NCI-H2227 (cell line): ENCODE data around the gene SLC9C1.

Experiments used
- DNase-seq: peaks from one replicate; lab custom pipeline; 2025; ENCODE audit not compliant: unreplicated experiment; lab: John Stamatoyannopoulos, UW

Gene SLC9C1

DNA sequence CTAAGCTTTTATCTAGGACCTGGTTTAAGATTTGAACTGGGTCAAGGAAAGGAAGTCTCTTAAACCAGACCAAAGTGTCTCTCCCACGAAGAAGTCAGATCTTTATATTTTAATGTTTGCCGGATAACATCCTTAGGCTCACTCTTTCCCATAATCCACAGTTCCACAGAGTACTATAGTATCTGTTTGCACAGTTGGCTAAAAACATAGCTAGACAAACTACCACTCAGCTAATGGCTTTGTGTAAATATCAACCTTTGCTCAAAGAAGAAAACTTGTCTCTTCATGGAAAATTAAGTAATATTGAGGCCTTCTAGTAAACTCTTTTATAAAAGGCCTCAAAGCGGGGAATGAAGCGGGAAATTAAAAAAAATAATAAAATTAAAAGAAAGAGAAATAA, 13.5 kb upstream of the SLC9C1 start:
- no peak for DNase-seq

- no peak for DNase-seq
These were observed 12.8 kb upstream of the SLC9C1 start for GRCh38 chr3:112306825-112307224.

DNA sequence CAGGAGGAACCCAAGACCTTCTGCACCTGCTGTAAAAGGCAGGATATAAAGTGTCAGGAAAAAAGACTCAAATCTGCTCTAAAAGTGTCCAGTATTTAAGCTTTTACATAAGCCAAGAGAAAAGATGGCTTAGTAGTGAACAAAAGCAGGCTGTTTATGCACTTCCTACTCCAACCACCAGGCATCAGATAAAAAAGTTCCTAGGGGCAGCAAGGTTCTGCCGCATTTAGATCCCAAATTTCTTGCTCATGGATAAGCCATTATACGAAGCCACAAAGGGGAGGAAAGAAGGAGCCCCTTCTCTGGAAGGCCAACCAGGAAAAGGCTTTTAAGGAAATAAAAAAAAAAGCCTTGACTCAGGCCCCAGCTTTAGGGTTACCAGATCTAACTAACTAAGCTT, 10.6 kb upstream of the SLC9C1 start:
- no peak for DNase-seq

DNA sequence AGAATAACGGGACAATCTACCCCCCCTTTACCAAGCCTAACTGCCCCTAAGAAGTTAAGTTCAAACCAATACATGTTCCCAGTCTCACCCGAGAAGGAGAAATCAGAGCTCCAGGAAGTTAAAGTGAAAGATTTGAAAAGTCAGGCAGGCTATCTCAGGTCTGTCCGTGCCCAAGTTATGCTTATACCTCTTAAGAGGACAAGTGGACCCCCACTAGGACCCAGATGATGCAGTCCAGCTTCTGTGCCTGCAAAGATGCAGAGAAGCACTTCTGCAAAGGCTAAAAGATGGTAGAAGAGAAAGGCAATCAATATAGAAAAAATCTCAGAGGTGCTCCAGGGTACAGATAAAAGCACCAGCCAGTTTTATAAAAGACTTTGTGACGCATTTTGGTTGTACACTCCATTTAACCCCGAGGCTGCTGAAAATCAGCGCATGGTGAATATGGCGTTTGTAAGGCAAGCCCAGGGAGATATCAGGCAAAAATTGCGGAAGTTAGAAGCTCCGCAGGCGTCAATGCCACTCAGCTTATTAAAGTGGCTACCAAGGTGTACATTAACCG, 9.8 kb upstream of the SLC9C1 start:
- no peak for DNase-seq

DNA sequence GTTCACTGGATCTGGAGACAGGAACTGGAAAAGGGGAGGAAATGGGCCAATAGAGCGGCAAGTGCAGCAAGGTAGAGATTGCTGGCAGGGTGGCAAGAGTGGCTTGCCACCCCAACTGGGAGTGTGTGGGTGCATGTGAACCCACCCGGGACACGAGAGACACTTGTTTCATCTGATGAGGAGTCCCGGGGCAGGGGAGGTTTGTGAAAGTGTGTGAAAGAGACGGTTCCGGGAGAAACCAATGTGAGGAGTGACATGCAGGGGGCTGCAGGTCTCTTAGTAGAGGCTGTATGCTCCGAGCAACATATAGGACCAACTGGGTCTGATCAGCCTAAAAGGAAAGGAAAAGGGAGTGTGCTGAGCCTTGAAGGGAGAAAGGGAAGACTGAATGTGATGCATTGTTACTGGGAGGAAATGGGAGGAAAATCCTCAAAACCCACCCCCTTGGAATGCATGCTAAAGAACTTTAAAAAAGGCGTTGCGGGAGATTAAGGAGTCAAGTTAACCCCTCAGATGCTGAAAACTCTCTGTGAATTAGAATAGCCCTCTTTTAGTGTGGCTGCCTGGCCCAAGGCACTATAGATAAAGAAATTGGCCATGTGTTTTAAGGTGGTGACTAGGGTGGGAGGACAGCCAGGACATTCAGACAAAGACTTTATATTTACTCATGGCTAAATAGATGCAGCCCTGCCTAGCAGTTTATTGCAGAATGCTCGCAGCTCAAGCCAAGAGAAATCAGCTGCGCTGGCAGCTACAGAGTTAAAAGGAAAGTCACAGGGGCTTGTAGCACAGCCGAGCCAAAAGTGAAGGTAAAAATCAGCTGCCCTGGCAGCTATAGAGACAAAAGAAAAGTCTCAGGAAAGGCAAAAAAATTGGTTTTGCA, 9.1 kb upstream of the SLC9C1 start:
- no peak for DNase-seq

- no peak for DNase-seq
These were observed 8.3 kb upstream of the SLC9C1 start for GRCh38 chr3:112302150-112302830.

GRCh38 chr3:112298781-112299180, 4.8 kb upstream of the SLC9C1 start:
- no peak for DNase-seq

GRCh38 chr3:112297714-112298113, 3.7 kb upstream of the SLC9C1 start:
- DNase-seq: no peak

DNA sequence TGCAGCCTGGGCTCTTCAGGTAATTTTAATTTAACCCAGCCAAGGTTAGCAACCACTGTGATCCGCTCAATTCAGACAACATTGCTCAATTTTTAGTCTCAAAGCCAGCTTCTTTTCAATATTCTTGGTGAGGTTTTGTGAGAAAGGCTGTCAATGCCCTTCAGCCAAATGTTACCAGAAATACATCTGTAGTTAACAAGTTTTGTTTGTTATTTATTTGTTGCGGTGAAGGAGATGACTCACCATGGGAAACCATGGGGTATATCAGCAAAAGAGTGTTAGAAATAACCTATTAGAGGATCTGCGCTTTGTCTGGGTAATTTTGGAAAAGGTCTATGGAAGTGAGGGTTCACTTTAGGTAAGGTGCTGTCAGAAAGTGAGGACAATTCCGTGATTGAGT, 5.0 kb downstream of the SLC9C1 start:
- no peak for DNase-seq

DNA sequence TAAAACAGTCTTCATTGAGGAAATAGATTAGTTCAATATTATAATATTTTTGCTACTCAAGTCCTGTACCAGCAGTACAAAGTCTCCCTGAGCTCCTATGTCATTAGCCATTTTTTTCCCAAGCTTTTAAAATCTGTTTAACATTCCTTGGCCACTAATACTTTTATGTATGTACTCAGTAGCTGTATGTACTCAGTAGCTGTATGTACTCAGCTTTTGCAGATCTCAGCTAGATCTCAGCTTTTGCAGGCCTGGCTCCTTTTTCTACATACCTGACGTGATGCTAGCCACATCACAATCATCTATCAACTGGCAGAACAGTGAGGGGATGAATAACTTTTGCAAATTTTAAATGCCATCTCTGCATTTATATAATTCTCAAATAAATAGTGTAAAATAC, 13.8 kb downstream of the SLC9C1 start:
- no peak for DNase-seq

GRCh38 chr3:112273536-112273935, 20.5 kb downstream of the SLC9C1 start:
- no peak for DNase-seq

DNA sequence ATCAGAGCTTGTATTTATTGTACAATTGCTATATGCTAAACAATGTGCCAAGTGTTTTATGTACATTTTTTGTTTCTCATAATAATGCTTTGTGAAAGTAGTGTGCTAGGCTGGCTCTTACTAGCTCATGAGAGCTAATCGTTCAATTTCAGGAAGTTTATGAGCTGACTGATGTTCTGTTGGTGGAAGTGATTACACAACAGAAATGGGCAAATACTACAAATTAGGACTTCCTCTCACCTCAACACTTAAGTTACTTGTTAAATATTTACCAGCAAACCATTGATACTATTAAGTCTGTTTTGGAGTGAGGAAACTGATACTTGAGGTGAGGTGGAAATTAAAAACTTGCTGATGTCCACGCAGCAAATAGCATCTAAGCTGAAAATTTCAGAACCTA, 32.3 kb downstream of the SLC9C1 start:
- no peak for DNase-seq

DNA sequence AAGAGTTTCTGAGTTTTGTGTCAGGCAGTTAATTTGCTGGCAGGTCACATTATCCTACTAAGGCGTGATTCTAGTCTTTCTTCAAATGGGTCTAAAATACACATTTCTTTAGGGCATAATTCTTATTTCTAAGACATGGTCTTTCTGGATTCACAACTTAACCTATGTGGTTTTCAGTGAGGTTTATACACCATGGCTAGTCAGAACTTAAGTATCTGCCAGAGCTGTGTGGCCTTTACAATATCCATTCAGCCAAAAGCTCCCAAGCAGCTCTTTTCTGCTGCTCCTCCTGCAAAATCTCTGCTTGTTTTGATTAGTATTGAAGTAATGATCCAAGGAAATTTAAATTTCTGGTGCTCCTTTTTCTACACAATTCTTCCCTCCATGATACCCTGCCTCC, 33.5 kb downstream of the SLC9C1 start:
- DNase-seq: no peak

- DNase-seq: no peak
These were observed 40.6 kb downstream of the SLC9C1 start for GRCh38 chr3:112253301-112253971.

DNA sequence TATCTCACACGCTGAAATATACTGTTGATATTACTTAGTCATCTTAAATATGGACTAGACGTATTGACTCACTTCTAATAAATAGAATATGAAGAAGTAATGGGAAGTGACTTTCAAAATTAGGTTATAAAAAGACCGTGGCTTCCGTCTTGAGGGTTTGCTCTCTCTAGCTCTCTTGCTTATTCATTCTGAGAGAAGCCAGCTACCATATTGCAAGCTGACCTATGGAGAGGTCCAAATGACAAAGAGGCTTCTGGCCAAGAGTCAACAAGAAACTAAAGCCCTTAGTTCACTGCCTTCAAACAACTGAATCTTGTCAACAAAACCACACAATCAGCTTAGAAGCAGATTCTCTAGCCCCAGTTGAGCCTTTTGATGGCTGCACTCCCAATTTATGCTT, 46.1 kb downstream of the SLC9C1 start:
- DNase-seq: no peak

DNA sequence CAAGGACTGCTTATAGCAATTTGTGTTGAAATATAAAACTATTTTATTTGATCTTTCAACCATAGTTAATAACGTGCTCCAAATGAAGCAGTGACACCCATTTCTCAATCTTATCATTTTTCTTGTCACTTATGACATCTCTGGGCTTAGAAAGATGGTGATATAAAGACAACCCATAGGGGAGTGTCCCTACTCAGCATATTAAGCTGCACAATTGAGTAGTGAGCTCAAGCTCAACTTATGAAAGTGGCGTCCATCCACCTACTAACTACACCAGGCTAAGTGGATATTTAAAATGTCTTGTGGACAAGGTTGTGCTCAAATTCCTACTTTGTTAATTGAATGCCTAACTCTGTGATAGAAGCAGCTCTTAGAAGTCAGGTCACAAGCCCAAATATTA, 46.7 kb downstream of the SLC9C1 start:
- DNase-seq: no peak

- no peak for DNase-seq
These were observed 60.9 kb downstream of the SLC9C1 start for GRCh38 chr3:112233083-112233482.

- no peak for DNase-seq
These were observed 62.3 kb downstream of the SLC9C1 start for GRCh38 chr3:112231727-112232126.

GRCh38 chr3:112230033-112230432, 64.0 kb downstream of the SLC9C1 start:
- DNase-seq: no peak

DNA sequence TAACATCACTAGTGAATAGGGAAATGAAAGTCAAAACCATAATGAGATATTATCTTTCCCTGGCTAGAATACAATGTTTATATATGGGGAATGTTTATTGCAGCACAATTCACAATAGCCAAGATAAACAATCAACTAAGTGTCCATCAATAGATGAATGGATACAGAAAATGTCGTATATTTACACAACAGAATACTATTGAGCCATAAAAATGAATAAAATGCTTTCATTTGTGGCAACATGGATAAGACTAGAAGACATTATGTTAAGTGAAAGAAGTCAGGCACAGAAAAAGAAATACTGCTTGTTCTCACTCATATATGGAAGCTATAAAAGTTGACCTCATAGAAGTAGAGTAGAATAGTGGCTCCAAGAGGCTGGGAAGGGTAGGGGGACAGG, 65.2 kb downstream of the SLC9C1 start:
- no peak for DNase-seq

- DNase-seq: no peak
These were observed 93.7 kb downstream of the SLC9C1 start for GRCh38 chr3:112200317-112200666.
